Trophoblast cell (in vitro differentiated cells and primary cell): ENCODE measurements around the gene HTD2.

Experiments used
- DNase-seq, 2 donors: peaks; one replicate each; pipeline ENCODE4 v3.0.0-alpha.2; 2016
- H2AFZ ChIP-seq: 2 replicates; pipeline ENCODE4 v1.6.1; 2013; ENCODE audit warnings: low read length, moderate library complexity, mild to moderate bottlenecking; ENCODE audit not compliant: insufficient read depth, poor library complexity
- H2AK5ac ChIP-seq: 2 replicates; pipeline ENCODE4 v1.6.1; 2013; ENCODE audit warnings: mild to moderate bottlenecking, low read length
- H2BK120ac ChIP-seq: 2 replicates; pipeline ENCODE4 v1.6.1; 2013; ENCODE audit warnings: low read length, mild to moderate bottlenecking, moderate library complexity; ENCODE audit not compliant: insufficient read depth, poor library complexity
- H2BK12ac ChIP-seq: 2 replicates; pipeline ENCODE4 v1.6.1; 2013; ENCODE audit warnings: mild to moderate bottlenecking, low read length, moderate library complexity
- H2BK5ac ChIP-seq: 2 replicates; pipeline ENCODE4 v1.6.1; 2013; ENCODE audit warnings: low read length, low read depth, moderate library complexity, mild to moderate bottlenecking; ENCODE audit not compliant: poor library complexity
- H3K14ac ChIP-seq: 2 replicates; pipeline ENCODE4 v1.6.1; 2013; ENCODE audit warnings: mild to moderate bottlenecking, low read length
- H3K18ac ChIP-seq: 2 replicates; pipeline ENCODE4 v1.6.1; 2013; ENCODE audit warnings: mild to moderate bottlenecking, low read length
- H3K23ac ChIP-seq: 2 replicates; pipeline ENCODE4 v1.6.1; 2013; ENCODE audit warnings: low read length
- H3K27ac ChIP-seq: 2 replicates; pipeline ENCODE4 v1.5.1; 2013; ENCODE audit warnings: low read depth, mild to moderate bottlenecking, inconsistent platforms, low read length, moderate library complexity
- H3K27me3 ChIP-seq: 2 replicates; pipeline ENCODE4 v1.6.1; 2013; ENCODE audit warnings: inconsistent platforms, mild to moderate bottlenecking, low read length, moderate library complexity; ENCODE audit not compliant: insufficient read depth
- H3K36me3 ChIP-seq, 2 experiments: 1 replicate in 1 of 2; 2 replicates in 1 of 2; pipeline ENCODE4 v1.6.1; 2013; ENCODE audit warnings: low read length in 2 of 2, mild to moderate bottlenecking in 2 of 2, moderate library complexity in 1 of 2; ENCODE audit not compliant: insufficient read depth in 2 of 2, control insufficient read depth in 1 of 2
- H3K4ac ChIP-seq: 2 replicates; pipeline ENCODE4 v1.6.1; 2013; ENCODE audit warnings: low read depth, mild to moderate bottlenecking, low read length, moderate library complexity
- H3K4me1 ChIP-seq, 2 experiments: 1 replicate in 1 of 2; 2 replicates in 1 of 2; pipeline ENCODE4 v1.6.1; 2013; ENCODE audit warnings: low read length in 2 of 2, mild to moderate bottlenecking in 2 of 2, moderate library complexity in 1 of 2; ENCODE audit not compliant: insufficient read depth in 2 of 2, control insufficient read depth in 1 of 2
- H3K4me2 ChIP-seq: 2 replicates; pipeline ENCODE4 v1.6.1; 2013; ENCODE audit warnings: inconsistent platforms, mild to moderate bottlenecking, low read length, moderate library complexity
- H3K4me3 ChIP-seq: 2 replicates; pipeline ENCODE4 v1.5.1; 2013; ENCODE audit warnings: mild to moderate bottlenecking, low read depth, low read length, inconsistent platforms
- H3K79me1 ChIP-seq: one replicate; pipeline ENCODE4 v1.6.1; 2013; ENCODE audit warnings: low read length
- H3K79me2 ChIP-seq: 2 replicates; pipeline ENCODE4 v1.6.1; 2013; ENCODE audit warnings: low read length, mild to moderate bottlenecking; ENCODE audit not compliant: control insufficient read depth, insufficient read depth, poor library complexity
- H3K9ac ChIP-seq: 2 replicates; pipeline ENCODE4 v1.6.1; 2013; ENCODE audit warnings: mild to moderate bottlenecking, low read length
- H3K9me3 ChIP-seq: 2 replicates; pipeline ENCODE4 v1.6.1; 2013; ENCODE audit warnings: low read depth, mild to moderate bottlenecking, control low read depth, inconsistent platforms, low read length; ENCODE audit not compliant: insufficient read depth
- H4K12ac ChIP-seq: 2 replicates; pipeline ENCODE4 v1.6.1; 2013; ENCODE audit warnings: low read depth, mild to moderate bottlenecking, low read length, moderate library complexity
- H4K8ac ChIP-seq: 2 replicates; pipeline ENCODE4 v1.6.1; 2013; ENCODE audit warnings: low read depth, mild to moderate bottlenecking, low read length, moderate library complexity
- H4K91ac ChIP-seq: one replicate; pipeline ENCODE4 v1.6.1; 2013; ENCODE audit warnings: low read depth, mild to moderate bottlenecking, low read length, moderate library complexity
- WGBS: extraction: QIAGEN DNeasy Blood & Tissue Kit; methylation state at CpG from one replicate; pipeline ENCODE4 v1.1.7; 2013; ENCODE audit warnings: missing lambda C conversion rate; ENCODE audit not compliant: insufficient read length, insufficient coverage; ENCODE audit errors: extremely low coverage; 5-methylcytosine and 5-hydroxymethylcytosine counted together

HTD2 gene

DNA sequence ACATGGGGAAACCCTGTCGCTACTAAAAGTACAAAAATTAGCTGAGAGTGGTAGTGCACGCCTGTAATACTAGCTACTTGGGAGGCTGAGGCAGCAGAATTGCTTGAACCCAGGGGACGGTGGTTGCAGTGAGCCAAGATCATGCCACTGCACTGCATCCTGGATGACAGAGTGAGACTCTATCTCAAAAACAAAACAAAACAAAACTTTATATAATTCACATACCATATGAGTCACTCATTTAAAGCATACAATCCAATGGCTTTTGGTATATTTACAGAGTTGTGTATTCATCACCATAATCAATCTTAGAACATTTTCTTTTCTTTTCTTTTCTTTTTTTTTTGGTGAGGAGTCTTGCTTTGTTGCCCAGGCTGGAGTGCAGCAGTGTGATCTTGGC is 35.1 kb downstream of the HTD2 start:
- no peaks in the 10 kb centered on the region for H3K79me1 ChIP-seq
- H3K27ac ChIP-seq, result no peak overlapping the region
- no peak overlapping the region for H4K91ac ChIP-seq
- no peaks in the 10 kb centered on the region for H3K36me3 ChIP-seq
- H4K12ac ChIP-seq, result no peak overlapping the region
- no peak overlapping the region for H3K4me3 ChIP-seq
- H2BK12ac ChIP-seq, result no peak overlapping the region
- no peaks in the 10 kb centered on the region for H3K79me2 ChIP-seq
- no peaks in the 10 kb centered on the region for H3K9me3 ChIP-seq
- H3K14ac ChIP-seq, result no peak overlapping the region
- H3K4me1 ChIP-seq, result no peaks in the 10 kb centered on the region
- no peak overlapping the region for H3K4me2 ChIP-seq
- no peak overlapping the region for H3K18ac ChIP-seq
- no peak overlapping the region for H3K9ac ChIP-seq
- no peak overlapping the region for H2AFZ ChIP-seq
- H3K27me3 ChIP-seq, result no peaks in the 10 kb centered on the region
- H3K23ac ChIP-seq, result no peak overlapping the region
- H3K4ac ChIP-seq, result no peak overlapping the region
- H2BK120ac ChIP-seq, result no peak overlapping the region
- no CpG with 5 or more reads among the region's 3 CpGs for WGBS
- no peak overlapping the region for H2BK5ac ChIP-seq
- no peak overlapping the region for H2AK5ac ChIP-seq
- no peak overlapping the region for H4K8ac ChIP-seq
- DNase-seq, result no peak

- H3K9me3 ChIP-seq, result no peaks in the 10 kb centered on the region
- no peak overlapping the region for H4K91ac ChIP-seq
- H3K36me3 ChIP-seq, result no peaks in the 10 kb centered on the region
- no peaks in the 10 kb centered on the region for H3K4me1 ChIP-seq
- no peak overlapping the region for H2BK12ac ChIP-seq
- no peak overlapping the region for H2BK120ac ChIP-seq
- no peak overlapping the region for H3K18ac ChIP-seq
- no peaks in the 10 kb centered on the region for H3K79me2 ChIP-seq
- no peak overlapping the region for H2AK5ac ChIP-seq
- H3K4me3 ChIP-seq, result no peak overlapping the region
- H3K27ac ChIP-seq, result no peak overlapping the region
- H3K14ac ChIP-seq, result no peak overlapping the region
- H3K9ac ChIP-seq, result no peak overlapping the region
- DNase-seq, result no peak
- WGBS, result no CpG with 5 or more reads among the region's 5 CpGs
- H4K8ac ChIP-seq, result no peak overlapping the region
- H3K23ac ChIP-seq, result no peak overlapping the region
- no peak overlapping the region for H3K4ac ChIP-seq
- H4K12ac ChIP-seq, result no peak overlapping the region
- no peak overlapping the region for H3K4me2 ChIP-seq
- no peak overlapping the region for H2AFZ ChIP-seq
- H2BK5ac ChIP-seq, result no peak overlapping the region
- no peaks in the 10 kb centered on the region for H3K27me3 ChIP-seq
- H3K79me1 ChIP-seq, result no peaks in the 10 kb centered on the region
These were observed 36.4 kb downstream of the HTD2 start for GRCh38 chr3:58342676-58343075.

GRCh38 chr3:58345457-58345856 is 39.1 kb downstream of the HTD2 start:
- Histone ChIP-seq H3K4me3 (no peak overlapping the region), H3K18ac (no peak overlapping the region), H3K14ac (no peak overlapping the region), H3K23ac (no peak overlapping the region), H3K79me1 (no peaks in the 10 kb centered on the region), H2BK12ac (no peak overlapping the region), H2AFZ (no peak overlapping the region), H3K9ac (no peak overlapping the region), H2BK5ac (no peak overlapping the region), H3K27me3 (no peaks in the 10 kb centered on the region), H3K9me3 (no peaks in the 10 kb centered on the region), H3K79me2 (no peaks in the 10 kb centered on the region), H3K4me1 (peaks cover 2 to 3% of the 10 kb centered on the region in 2 experiments), H3K4ac (no peak overlapping the region), H4K12ac (no peak overlapping the region), H3K27ac (no peak overlapping the region), H3K36me3 (no peaks in the 10 kb centered on the region), H2AK5ac (no peak overlapping the region), H4K91ac (no peak overlapping the region), H3K4me2 (no peak overlapping the region), H4K8ac (no peak overlapping the region), H2BK120ac (no peak overlapping the region)
- DNase-seq, result no peak
- whole genome bisulfite sequencing, result no CpG with 5 or more reads among the region's 4 CpGs

DNA sequence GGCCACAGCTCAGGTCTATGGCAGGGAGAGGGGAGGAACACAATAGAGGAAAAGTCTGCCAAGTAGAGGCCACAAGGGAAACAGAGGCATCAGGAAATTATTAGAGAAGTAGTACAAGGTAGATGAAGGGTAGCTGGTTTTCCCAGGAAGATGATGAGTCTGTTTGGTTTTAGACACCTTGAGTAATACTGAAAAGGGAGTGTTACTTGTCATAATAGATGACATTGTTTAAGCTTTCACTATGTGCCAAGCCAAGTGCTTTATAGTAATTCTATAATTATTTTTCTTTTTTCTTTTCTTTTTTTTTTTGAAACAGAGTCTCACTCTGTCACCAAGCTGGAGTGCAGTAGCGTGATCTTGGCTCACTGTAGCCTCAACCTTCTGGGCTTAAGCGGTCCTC is 40.0 kb downstream of the HTD2 start:
- Histone ChIP-seq H4K12ac (no peak overlapping the region), H2BK12ac (no peak overlapping the region), H2AK5ac (no peak overlapping the region), H2AFZ (no peak overlapping the region), H3K79me2 (no peaks in the 10 kb centered on the region), H4K8ac (no peak overlapping the region), H3K9me3 (no peaks in the 10 kb centered on the region), H3K9ac (no peak overlapping the region), H2BK5ac (no peak overlapping the region), H3K4me2 (no peak overlapping the region), H3K4ac (no peak overlapping the region), H3K27ac (no peak overlapping the region), H3K4me3 (no peak overlapping the region), H3K79me1 (no peaks in the 10 kb centered on the region), H3K36me3 (no peaks in the 10 kb centered on the region), H2BK120ac (no peak overlapping the region), H3K4me1 (peaks cover 5% of the 10 kb centered on the region in 2 experiments), H3K18ac (no peak overlapping the region), H3K14ac (no peak overlapping the region), H4K91ac (no peak overlapping the region), H3K23ac (no peak overlapping the region), H3K27me3 (no peaks in the 10 kb centered on the region)
- no peak for DNase-seq
- no CpG with 5 or more reads among the region's 2 CpGs for WGBS
